K562 (cell line): ENCODE data around the gene SMNDC1. TPM values are rescaled to one million over a fixed set of nuclear protein-coding genes. Genes with fewer than 3 reads are reported as not detected.

ENCODE experiments used
- ATAC-seq: fragments of 200-7000 bp; cut with Tn5 transposase; 3 replicates; pipeline ENCODE4 v1.9.1; 2020; ENCODE audit warnings: moderate library complexity
- BruUV-seq: library from RNA; stranded (reverse); fragments of 400-500 nt; replicated peaks from 2 replicates; lab custom pipeline; 2021; lab: Mats Ljungman, UMichigan
- CTCF ChIA-PET: fragments of 300-600 bp; formaldehyde crosslinking; extraction: SDS; loops from one replicate; lab custom pipeline; 2021; ENCODE audit warnings: low intra/inter-chr PET ratio; lab: Yijun Ruan, JAX
- POLR2A ChIA-PET: fragments of 300-600, 350-650 bp; sonication (Branson Sonifier 250); formaldehyde crosslinking; extraction: SDS; loops from one replicate; lab custom pipeline; 2021; ENCODE audit warnings: antibody characterized with exemption, inconsistent platforms; lab: Yijun Ruan, JAX
- DNase-seq, 4 experiments: peaks; one replicate each; pipeline versions ENCODE4 v3.0.0 to v3.0.0-alpha.2; 2011 to 2018; ENCODE audit warnings: low spot score in 3 of 4, mixed read lengths in 3 of 4; ENCODE audit errors: extremely low read depth in 1 of 4
- FAIRE-seq: peaks from 2 replicates; lab custom pipeline; 2011; peaks lifted over from hg19 to GRCh38; lab: Jason Lieb, UNC
- H2AFZ ChIP-seq: 2 replicates; pipeline ENCODE4 v1.6.0; 2011; ENCODE audit warnings: low read depth, low read length, control low read depth, inconsistent platforms
- H3K27ac ChIP-seq: fragments of 200-600 bp; 3 replicates; pipeline ENCODE4 v1.8.0; 2011; ENCODE audit warnings: low read depth, mild to moderate bottlenecking, control low read depth, inconsistent platforms, low read length, moderate library complexity, mixed read lengths; ENCODE audit errors: extremely low read depth
- H3K27me3 ChIP-seq, 2 experiments: fragments of 300-600 bp in 1 of 2; 2 replicates in 1 of 2; 3 replicates in 1 of 2; pipeline versions ENCODE4 v1.6.0 to v1.8.0; 2011; ENCODE audit warnings: inconsistent platforms in 2 of 2, low read length in 2 of 2, mild to moderate bottlenecking in 1 of 2, mixed read lengths in 1 of 2, moderate library complexity in 1 of 2; ENCODE audit not compliant: control insufficient read depth in 2 of 2, insufficient read depth in 2 of 2
- H3K36me3 ChIP-seq: fragments of 300-600 bp; 3 replicates; pipeline ENCODE4 v1.8.0; 2011; ENCODE audit warnings: mild to moderate bottlenecking, low read length, inconsistent platforms; ENCODE audit not compliant: control insufficient read depth, insufficient read depth
- H3K4me1 ChIP-seq, 2 experiments: fragments of 200-600 bp in 1 of 2; replicated peaks in 1 of 2; 2 replicates in 1 of 2; 3 replicates in 1 of 2; pipeline versions ENCODE4 v1.5.1 to v1.8.0; 2011; ENCODE audit warnings: inconsistent platforms in 2 of 2, low read length in 2 of 2, mild to moderate bottlenecking in 1 of 2, mixed read lengths in 1 of 2, moderate library complexity in 1 of 2; ENCODE audit not compliant: control insufficient read depth in 2 of 2, insufficient read depth in 2 of 2
- H3K4me2 ChIP-seq: 2 replicates; pipeline ENCODE4 v1.6.1; 2011; ENCODE audit warnings: low read length, control low read depth, inconsistent platforms, mixed read lengths; ENCODE audit not compliant: insufficient read depth
- H3K4me3 ChIP-seq: fragments of 200-600 bp; sonication (generic), shearing (Covaris generic); 2 replicates; pipeline ENCODE4 v1.5.1; 2016; ENCODE audit warnings: control low read depth, inconsistent platforms
- H3K79me2 ChIP-seq: fragments of 200-600 bp; 3 replicates; pipeline ENCODE4 v1.8.0; 2011; ENCODE audit warnings: low read length, inconsistent platforms; ENCODE audit not compliant: control insufficient read depth, insufficient read depth
- H3K9ac ChIP-seq, 2 experiments: 2 replicates each; pipeline versions ENCODE4 v1.6.0 to v1.6.1; 2011; ENCODE audit warnings: low read depth in 2 of 2, low read length in 2 of 2, control low read depth in 1 of 2, inconsistent platforms in 1 of 2, mild to moderate bottlenecking in 1 of 2, mixed read lengths in 1 of 2; ENCODE audit not compliant: insufficient read depth in 1 of 2
- H3K9me1 ChIP-seq: one replicate; pipeline ENCODE4 v1.6.0; 2011; ENCODE audit warnings: inconsistent platforms, mild to moderate bottlenecking, low read length, moderate library complexity; ENCODE audit not compliant: control insufficient read depth, insufficient read depth
- H3K9me3 ChIP-seq: replicated peaks from 2 replicates; pipeline ENCODE4 v1.5.1; 2011; ENCODE audit warnings: low read depth, low read length, inconsistent platforms; ENCODE audit not compliant: control insufficient read depth, insufficient read depth
- H4K20me1 ChIP-seq: replicated peaks from 2 replicates; pipeline ENCODE4 v1.6.1; 2011; ENCODE audit warnings: low read length, inconsistent platforms, mixed read lengths; ENCODE audit not compliant: control insufficient read depth, insufficient read depth
- CC2D1A ChIP-seq: fragments of 450-650 bp; IDR thresholded peaks from 2 replicates; pipeline ENCODE4 v1.6.1; 2017; ENCODE audit warnings: mild to moderate bottlenecking
- CGGBP1 ChIP-seq: fragments of 250-450 bp; sonication (Bioruptor Pico); IDR thresholded peaks from 2 replicates; pipeline ENCODE4 v1.9.0; 2021; ENCODE audit warnings: mild to moderate bottlenecking
- ELF1 ChIP-seq: fragments of 200-800 bp; sonication (Bioruptor generic); IDR thresholded peaks from 2 replicates; pipeline ENCODE4 v1.6.1; 2016; ENCODE audit warnings: missing genetic modification characterization, missing compliant biosample characterization
- ILK ChIP-seq: fragments of 450-650 bp; IDR thresholded peaks from 2 replicates; pipeline ENCODE4 v1.6.1; 2016; ENCODE audit warnings: missing genetic modification characterization, low read depth, mild to moderate bottlenecking, missing compliant biosample characterization, moderate library complexity, borderline replicate concordance
- KLF10 ChIP-seq: fragments of 250-450 bp; sonication (Bioruptor Pico); IDR thresholded peaks from 2 replicates; pipeline ENCODE4 v1.6.1; 2021; ENCODE audit warnings: matching md5 sums
- MEIS2 ChIP-seq: fragments of 450-650 bp; IDR thresholded peaks from 2 replicates; pipeline ENCODE4 v1.6.1; 2014; ENCODE audit warnings: mild to moderate bottlenecking; ENCODE audit not compliant: partially characterized antibody
- PTRF ChIP-seq: fragments of 450-650 bp; IDR thresholded peaks from 2 replicates; pipeline ENCODE4 v1.6.1; 2016; ENCODE audit warnings: mild to moderate bottlenecking, missing genetic modification characterization, missing compliant biosample characterization
- SIN3B ChIP-seq: fragments of 450-650 bp; IDR thresholded peaks from 2 replicates; pipeline ENCODE4 v1.6.1; 2017; ENCODE audit warnings: low read depth, mild to moderate bottlenecking, moderate library complexity
- SPI1 ChIP-seq: IDR thresholded peaks from 2 replicates; pipeline ENCODE4 v1.6.1; 2011; ENCODE audit warnings: low read depth, low read length, control low read depth, borderline replicate concordance
- ZFP36 ChIP-seq: fragments of 150-350 bp; IDR thresholded peaks from 2 replicates; pipeline ENCODE4 v1.6.1; 2018; ENCODE audit warnings: low read length, low read depth; ENCODE audit not compliant: partially characterized antibody
- ZNF165 ChIP-seq: fragments of 250-450 bp; sonication (Bioruptor Pico); IDR thresholded peaks from 2 replicates; pipeline ENCODE4 v1.4.0; 2020; ENCODE audit warnings: borderline replicate concordance
- ZNF197 ChIP-seq: fragments of 200-800 bp; sonication (Bioruptor generic); IDR thresholded peaks from 2 replicates; pipeline ENCODE4 v1.6.1; 2016; ENCODE audit warnings: low read depth, missing genetic modification characterization, missing compliant biosample characterization
- ZNF655 ChIP-seq: fragments of 250-450 bp; sonication (Bioruptor Pico); IDR thresholded peaks from 2 replicates; pipeline ENCODE4 v1.5.0; 2021
- ZNF77 ChIP-seq: fragments of 250-450 bp; sonication (Bioruptor Pico); IDR thresholded peaks from 2 replicates; pipeline ENCODE4 v1.5.0; 2020
- WGBS: fragments of 100-300 bp; shearing (Covaris generic); methylation state at CpG from one replicate; pipeline ENCODE4 v1.1.6; 2016; ENCODE audit warnings: low coverage, mixed read lengths; ENCODE audit not compliant: insufficient coverage; ENCODE audit errors: missing lambda C conversion rate; 5-methylcytosine and 5-hydroxymethylcytosine counted together
- in situ Hi-C: fragments of 300-500 bp; cut with MboI; formaldehyde crosslinking; loops from 4 replicates; pipeline ENCODE4 v1.15.0; 2018; ENCODE audit warnings: inconsistent platforms, mixed read lengths
- intact Hi-C: fragments of 100-400 bp; cut with micrococcal nuclease; formaldehyde crosslinking; loops from 2 replicates; pipeline ENCODE4 v1.14.2; 2022
- polyA plus RNA-seq, 8 experiments: library from polyadenylated mRNA; depleted of rRNA in 4 of 8; stranded (reverse) in 5 of 8; unstranded in 3 of 8; fragments of >200 nt; fragmentation: Nextera tagmentation in 2 of 8; fragmentation: Illumina TruSeq in 1 of 8; extraction: Ambion mirVana in 2 of 8; extraction: Trizol in 1 of 8; gene quantifications; 2 replicates each; pipeline versions ENCODE4 v1.2.1 to v1.2.3, GENCODE V29; 2011 to 2014; ENCODE audit warnings: inconsistent platforms in 1 of 8, missing spikeins in 1 of 8
- total RNA-seq, 7 experiments: library from RNA; depleted of rRNA in 6 of 7; stranded (reverse); fragments of >200 nt in 6 of 7; fragmentation: Illumina TruSeq in 2 of 7; extraction: Trizol in 2 of 7; gene quantifications; 2 replicates each; pipeline versions ENCODE4 v1.2.1 to v1.2.3, GENCODE V29; 2011 to 2021; ENCODE audit warnings: low replicate concordance in 1 of 7
- TF ChIP-seq, protein P1 (sequence below): fragments of 250-450 bp; sonication (Bioruptor Pico); IDR thresholded peaks from 2 replicates; pipeline ENCODE4 v1.8.0; 2021; ENCODE audit warnings: moderate library complexity, mild to moderate bottlenecking, inconsistent platforms
- TF ChIP-seq, protein P2 (sequence below): fragments of 450-650 bp; IDR thresholded peaks from 2 replicates; pipeline ENCODE4 v1.6.1; 2016; ENCODE audit warnings: low read depth, mild to moderate bottlenecking, moderate library complexity

SMNDC1 gene
- total and polyA plus RNA-seq, 9 of the 15 experiments (the other 6 are each of a cell fraction or from before 2014, with no cell fraction given): 6.8 to 35.8 (median 12.3) TPM

- no TSS peak for BruUV-seq
- CTCF ChIA-PET: interaction anchor here (0.5 to 1.2 kb wide), 3 partner anchors 143 to 182 kb away, joined by 3 to 4 read pairs (median 4); partner anchors contain the start of gene DUSP5
- POLR2A ChIA-PET: no interaction called here
- H3K4me3 ChIP-seq: no peak overlapping the region
- in situ Hi-C loops: no loop called here
- H4K20me1 ChIP-seq: no peaks in the 10 kb centered on the region
- DNase-seq (peak; percentile 49 to 75 (median 56)), FAIRE-seq (peak; percentile 75), ATAC-seq (peak; percentile 94)
- H3K9ac ChIP-seq: no peak overlapping the region
- no peaks in the 10 kb centered on the region for H3K9me1 ChIP-seq
- H3K9me3 ChIP-seq: no peaks in the 10 kb centered on the region
- H3K27me3 ChIP-seq: peaks cover 0 to 45% of the 10 kb centered on the region in 2 experiments; a peak in 4 of 5 replicates
- no peak overlapping the region for H3K27ac ChIP-seq
- WGBS: 23% methylated on average over 7 of the region's 11 CpGs
- intact Hi-C loops: loop anchor here (1.0 to 5.0 kb wide), 3 partner anchors 143 to 193 kb away; partner anchors contain the start of gene DUSP5
- H3K79me2 ChIP-seq: no peaks in the 10 kb centered on the region
- H3K4me1 ChIP-seq: peaks cover 0 to 8% of the 10 kb centered on the region in 2 experiments; a peak in 3 of 5 replicates
- no peak overlapping the region for H3K4me2 ChIP-seq
- no peak overlapping the region for H2AFZ ChIP-seq
- no peaks in the 10 kb centered on the region for H3K36me3 ChIP-seq
- TF ChIP-seq ILK (no peak), ELF1 (no peak), ZNF165 (CRISPR knock-in tag) (no peak), CGGBP1 (no peak), CC2D1A (no peak), ZNF655 (CRISPR knock-in tag) (no peak), SIN3B (no peak), PTRF (tag) (no peak), ZFP36 (peak; percentile 15), ZNF77 (CRISPR knock-in tag) (no peak), ZNF197 (CRISPR knock-in tag) (no peak), MEIS2 (peak; percentile 17), SPI1 (no peak), KLF10 (CRISPR knock-in tag) (no peak)
- TF ChIP-seq, protein P1, sequence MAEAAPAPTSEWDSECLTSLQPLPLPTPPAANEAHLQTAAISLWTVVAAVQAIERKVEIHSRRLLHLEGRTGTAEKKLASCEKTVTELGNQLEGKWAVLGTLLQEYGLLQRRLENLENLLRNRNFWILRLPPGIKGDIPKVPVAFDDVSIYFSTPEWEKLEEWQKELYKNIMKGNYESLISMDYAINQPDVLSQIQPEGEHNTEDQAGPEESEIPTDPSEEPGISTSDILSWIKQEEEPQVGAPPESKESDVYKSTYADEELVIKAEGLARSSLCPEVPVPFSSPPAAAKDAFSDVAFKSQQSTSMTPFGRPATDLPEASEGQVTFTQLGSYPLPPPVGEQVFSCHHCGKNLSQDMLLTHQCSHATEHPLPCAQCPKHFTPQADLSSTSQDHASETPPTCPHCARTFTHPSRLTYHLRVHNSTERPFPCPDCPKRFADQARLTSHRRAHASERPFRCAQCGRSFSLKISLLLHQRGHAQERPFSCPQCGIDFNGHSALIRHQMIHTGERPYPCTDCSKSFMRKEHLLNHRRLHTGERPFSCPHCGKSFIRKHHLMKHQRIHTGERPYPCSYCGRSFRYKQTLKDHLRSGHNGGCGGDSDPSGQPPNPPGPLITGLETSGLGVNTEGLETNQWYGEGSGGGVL (CRISPR knock-in tag): no peak
- TF ChIP-seq, protein P2, sequence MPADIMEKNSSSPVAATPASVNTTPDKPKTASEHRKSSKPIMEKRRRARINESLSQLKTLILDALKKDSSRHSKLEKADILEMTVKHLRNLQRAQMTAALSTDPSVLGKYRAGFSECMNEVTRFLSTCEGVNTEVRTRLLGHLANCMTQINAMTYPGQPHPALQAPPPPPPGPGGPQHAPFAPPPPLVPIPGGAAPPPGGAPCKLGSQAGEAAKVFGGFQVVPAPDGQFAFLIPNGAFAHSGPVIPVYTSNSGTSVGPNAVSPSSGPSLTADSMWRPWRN: no peak
These were observed 49.6 kb upstream of the SMNDC1 start for GRCh38 chr10:110354322-110354766.
